Effector CD4-positive, alpha-beta T cell (primary cell): ENCODE data around the gene MPV17L2.

ENCODE experiments used
- DNase-seq: peaks from one replicate; pipeline ENCODE4 v3.0.0-alpha.2; 2020

MPV17L2 gene

DNA sequence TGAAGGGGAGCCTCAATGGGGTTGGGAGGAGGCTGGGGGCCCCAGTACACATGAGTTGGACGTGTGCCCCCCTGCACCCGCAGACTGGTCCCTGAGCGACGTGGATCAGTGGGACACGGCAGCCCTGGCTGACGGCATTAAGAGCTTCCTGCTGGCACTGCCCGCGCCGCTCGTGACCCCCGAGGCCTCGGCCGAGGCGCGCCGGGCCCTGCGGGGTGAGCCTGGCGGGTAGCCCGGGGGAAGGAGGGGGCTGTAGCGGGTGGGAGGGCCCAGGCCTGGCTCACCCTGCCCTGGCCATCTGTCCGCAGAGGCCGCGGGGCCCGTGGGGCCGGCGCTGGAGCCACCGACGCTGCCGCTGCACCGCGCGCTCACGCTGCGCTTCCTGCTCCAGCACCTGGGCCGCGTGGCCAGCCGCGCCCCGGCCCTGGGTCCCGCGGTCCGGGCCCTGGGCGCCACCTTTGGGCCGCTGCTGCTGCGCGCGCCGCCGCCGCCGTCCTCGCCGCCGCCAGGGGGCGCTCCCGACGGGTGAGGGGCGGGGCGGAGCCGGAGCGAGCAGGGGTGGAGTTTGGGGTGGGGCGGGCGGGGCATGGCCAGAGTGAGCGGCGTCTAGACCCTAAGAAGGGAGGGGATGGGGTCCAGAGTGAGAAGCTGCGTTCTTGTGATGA lies 31.9 kb upstream of the MPV17L2 start:
- DNase-seq: peak; percentile 78

- DNase-seq: no peak
These were observed 31.4 kb upstream of the MPV17L2 start for GRCh38 chr19:18161636-18162002.

GRCh38 chr19:18164072-18164471 lies 28.9 kb upstream of the MPV17L2 start:
- no peak for DNase-seq

DNA sequence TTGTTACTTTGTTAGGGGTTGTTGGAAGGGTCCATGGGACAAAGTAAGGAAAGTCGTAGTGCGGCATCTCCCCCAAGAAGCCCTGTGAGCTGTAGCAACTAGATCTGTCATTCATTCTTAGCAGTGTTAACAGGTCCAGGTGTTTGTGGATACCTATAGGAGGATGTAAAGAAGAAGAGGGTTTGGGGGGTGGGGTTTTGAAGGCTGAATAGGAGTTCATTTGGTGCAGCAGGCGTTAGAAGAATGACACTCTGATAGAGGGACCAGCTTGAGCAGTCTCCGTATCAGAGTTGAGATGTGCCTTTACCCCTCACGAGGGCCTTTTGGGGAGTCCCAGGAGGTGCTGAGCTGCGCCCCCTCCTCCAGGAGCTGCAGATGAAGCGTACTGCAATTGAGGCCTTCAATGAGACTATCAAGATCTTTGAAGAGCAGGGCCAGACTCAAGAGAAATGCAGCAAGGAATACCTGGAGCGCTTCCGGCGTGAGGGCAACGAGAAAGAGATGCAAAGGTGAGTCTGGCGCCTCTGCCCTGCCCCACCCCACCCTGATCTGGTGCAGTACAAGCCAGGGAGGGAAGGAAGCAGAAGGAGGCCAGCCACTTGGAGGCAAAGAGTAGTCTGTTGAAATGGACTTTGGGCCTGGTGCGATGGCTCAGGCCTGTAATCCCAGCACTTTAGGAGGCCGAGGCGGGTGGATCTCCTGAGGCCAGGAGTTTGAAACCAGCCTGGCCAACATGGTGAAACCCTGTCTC lies 27.0 kb upstream of the MPV17L2 start:
- DNase-seq: no peak

GRCh38 chr19:18167011-18167410 lies 26.0 kb upstream of the MPV17L2 start:
- no peak for DNase-seq

DNA sequence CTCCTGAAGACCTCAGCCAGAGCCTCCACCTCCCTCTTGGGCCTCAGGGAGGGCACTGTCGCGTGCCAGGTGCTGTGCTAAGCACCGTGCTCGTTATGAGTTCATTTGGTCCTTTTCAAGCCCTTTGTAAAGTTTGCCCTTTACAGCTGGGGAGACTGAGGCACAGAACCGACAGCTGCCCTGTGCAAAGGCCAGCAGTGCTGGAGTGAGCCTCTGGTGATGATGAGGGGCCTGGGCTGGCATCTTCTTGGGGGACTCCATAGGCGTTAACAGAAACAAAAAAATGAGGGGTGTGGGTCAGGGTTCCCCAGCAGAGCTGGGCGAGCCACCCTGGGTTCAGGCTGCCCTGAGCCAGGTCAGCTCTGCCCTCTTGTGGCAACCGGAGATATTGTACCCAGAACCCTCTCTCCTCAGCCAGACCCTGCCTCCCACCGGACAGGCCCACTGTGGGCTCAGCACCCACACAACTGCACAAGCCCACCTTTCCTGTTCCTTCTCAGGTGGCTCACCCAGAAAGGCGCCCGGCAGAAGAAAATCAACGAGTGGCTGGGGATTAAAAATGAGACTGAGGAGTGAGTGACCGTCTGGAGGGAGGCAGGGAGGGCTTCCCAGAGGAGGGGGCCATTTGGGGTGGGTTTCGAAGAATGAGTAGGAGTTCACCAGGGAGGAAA lies 24.9 kb upstream of the MPV17L2 start:
- peak; percentile 47 for DNase-seq

DNA sequence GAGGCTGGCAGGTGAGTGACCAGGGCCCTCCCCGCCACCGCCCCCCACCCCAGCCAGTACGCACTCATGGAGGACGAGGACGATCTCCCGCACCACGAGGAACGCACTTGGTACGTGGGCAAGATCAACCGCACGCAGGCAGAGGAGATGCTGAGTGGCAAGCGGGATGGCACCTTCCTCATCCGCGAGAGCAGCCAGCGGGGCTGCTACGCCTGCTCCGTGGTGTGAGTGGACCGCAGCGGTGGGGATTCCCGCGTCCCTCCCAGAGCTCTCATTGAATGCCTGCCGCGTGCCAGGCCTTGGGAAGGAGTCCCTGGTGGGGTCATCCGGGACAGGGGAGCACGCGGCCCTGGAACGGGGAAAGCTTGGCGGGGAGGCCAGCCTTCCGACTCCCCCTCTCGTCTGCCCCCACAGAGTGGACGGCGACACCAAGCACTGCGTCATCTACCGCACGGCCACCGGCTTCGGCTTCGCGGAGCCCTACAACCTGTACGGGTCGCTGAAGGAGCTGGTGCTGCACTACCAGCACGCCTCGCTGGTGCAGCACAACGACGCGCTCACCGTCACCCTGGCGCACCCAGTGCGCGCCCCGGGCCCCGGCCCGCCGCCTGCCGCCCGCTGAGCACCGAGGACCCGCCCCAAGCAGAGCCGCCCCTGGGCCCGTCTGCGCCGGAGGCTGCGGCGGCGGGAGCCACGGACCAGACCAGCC lies 24.2 kb upstream of the MPV17L2 start:
- DNase-seq: no peak

GRCh38 chr19:18170714-18171255 lies 22.2 kb upstream of the MPV17L2 start:
- DNase-seq: no peak

DNA sequence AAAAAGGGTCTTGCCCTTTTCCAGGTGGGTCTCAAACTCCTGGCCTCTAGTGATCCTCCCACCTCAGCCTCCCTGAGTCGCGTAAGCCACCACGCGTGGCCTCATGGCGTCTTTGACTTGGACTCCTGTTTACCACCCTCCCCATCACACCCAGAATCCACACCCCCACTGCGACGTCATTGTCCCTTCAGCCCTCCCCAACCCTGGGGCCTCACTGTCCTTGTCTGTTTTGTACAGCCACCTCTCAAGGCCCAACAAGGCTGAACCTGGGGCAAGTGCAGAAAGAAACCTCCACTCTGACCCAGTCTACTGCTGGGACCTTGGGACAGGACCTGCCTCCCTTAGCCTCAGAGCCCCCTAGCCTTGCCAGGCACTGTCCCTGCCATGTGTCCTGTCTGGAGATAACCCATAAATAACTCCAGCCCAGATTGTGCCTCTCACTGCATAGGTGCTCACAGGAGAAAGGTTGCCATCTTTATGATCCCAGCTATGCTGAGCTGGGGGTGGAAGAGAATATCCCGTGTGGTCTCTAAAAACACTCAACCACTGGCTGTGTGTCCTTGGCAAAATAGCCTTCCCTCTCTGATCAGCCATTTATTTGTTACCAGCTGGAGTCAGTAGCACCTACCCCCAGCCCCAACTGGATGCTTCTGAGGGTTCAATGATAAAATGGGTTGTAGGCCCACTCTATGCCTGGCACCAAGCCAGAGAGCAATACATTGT lies 21.3 kb upstream of the MPV17L2 start:
- no peak for DNase-seq

DNA sequence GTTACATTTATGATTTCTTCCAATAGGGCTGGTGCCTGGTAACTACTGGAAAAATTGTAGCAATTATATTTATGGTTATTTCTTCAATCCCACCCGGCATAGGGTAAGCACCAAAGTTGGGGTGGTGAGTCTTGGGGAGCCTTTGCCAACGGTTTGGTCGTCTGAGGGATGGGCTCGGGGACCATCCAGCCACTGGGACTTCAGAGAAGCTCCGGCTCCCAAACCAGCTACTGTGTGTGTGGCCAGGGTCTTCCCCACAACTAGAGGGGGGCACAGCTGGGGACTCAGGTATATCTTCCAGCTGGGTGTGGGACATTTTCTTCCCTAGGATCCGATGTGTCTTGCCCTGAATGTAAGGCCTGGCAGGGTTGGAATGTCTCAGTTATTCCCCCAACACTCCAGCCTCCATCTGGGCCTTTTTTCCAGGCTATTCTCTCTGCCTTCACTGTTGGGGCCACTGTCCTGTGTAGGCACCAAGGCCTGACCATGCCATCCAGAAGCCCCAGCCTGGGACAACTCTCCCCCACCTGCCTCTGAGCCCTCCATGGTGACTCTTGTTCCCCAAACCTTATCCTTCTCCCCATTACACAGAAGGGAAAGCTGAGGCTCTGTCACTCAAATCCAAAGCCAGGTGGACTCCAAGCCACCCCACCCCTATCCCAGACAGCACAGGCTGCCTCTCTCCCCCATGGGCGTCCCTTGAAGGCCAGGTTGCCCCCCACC lies 20.5 kb upstream of the MPV17L2 start:
- DNase-seq: no peak

DNA sequence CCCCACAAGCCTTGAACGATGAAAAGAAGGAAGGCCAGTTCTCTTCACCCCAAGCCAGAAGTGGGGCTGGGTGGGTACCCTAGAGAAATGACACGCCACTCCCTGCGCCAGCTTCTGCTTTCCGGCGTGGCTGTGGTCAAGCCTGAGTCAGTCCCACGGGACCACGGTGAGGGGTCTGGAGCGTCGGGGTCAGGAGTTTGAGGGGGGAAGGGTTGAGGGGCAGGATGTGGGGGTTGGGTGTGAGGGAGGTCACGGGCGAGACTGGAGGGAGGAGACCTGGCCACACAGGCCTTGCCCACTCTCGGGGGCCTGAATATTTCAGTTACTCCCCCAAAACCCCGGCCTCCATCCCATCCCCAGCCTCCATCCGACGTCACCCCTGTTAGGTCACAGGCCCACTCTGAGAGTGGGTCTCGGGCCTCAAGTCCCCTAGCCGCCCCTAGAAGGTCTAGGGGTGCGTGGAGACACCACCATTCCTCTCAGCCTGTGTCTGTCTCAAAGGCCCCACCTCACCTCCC lies 19.9 kb upstream of the MPV17L2 start:
- DNase-seq: no peak

DNA sequence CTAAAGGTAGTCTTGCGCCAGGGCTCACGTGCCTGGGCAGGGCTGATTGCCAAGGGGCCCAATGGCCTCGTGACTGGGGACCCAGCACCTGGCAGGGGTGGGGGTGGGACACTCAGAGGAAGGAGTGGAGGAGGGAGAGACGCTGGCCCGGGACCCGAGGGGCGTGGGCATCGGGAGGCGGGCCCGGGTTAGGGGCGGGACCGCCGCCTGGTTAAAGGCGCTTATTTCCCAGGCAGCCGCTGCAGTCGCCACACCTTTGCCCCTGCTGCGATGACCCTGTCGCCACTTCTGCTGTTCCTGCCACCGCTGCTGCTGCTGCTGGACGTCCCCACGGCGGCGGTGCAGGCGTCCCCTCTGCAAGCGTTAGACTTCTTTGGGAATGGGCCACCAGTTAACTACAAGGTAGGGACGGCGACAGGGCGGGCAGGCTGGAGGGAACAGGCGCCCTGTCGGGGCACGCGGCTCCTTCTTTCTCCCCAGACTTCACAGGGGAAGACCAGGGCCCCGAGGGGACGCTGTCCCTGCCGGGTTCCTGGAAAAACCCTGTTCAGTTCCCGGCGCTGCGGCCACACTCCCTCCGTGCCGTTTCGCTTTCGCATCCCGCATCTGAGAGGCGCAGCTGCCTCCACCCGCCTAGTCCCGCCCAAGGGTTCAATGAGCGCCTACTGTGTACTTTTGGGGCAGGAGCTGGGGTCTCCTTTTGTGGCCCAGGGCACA lies 19.3 kb upstream of the MPV17L2 start, which contains the start of gene IFI30:
Gene IFI30 (plus strand): TSS at position 242 of the 717 bp plus-strand sequence. CDS start 29 bp downstream, at position 271.
- peak; percentile 45 for DNase-seq

DNA sequence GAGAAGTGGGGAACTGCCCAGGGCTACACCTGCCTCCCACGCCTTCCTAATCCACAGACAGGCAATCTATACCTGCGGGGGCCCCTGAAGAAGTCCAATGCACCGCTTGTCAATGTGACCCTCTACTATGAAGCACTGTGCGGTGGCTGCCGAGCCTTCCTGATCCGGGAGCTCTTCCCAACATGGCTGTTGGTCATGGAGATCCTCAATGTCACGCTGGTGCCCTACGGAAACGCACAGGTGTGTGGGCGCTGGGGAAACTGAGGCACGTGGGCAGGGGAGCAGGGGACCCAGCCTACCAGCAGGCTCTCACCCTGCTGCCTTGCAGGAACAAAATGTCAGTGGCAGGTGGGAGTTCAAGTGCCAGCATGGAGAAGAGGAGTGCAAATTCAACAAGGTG lies 18.0 kb upstream of the MPV17L2 start:
- no peak for DNase-seq

DNA sequence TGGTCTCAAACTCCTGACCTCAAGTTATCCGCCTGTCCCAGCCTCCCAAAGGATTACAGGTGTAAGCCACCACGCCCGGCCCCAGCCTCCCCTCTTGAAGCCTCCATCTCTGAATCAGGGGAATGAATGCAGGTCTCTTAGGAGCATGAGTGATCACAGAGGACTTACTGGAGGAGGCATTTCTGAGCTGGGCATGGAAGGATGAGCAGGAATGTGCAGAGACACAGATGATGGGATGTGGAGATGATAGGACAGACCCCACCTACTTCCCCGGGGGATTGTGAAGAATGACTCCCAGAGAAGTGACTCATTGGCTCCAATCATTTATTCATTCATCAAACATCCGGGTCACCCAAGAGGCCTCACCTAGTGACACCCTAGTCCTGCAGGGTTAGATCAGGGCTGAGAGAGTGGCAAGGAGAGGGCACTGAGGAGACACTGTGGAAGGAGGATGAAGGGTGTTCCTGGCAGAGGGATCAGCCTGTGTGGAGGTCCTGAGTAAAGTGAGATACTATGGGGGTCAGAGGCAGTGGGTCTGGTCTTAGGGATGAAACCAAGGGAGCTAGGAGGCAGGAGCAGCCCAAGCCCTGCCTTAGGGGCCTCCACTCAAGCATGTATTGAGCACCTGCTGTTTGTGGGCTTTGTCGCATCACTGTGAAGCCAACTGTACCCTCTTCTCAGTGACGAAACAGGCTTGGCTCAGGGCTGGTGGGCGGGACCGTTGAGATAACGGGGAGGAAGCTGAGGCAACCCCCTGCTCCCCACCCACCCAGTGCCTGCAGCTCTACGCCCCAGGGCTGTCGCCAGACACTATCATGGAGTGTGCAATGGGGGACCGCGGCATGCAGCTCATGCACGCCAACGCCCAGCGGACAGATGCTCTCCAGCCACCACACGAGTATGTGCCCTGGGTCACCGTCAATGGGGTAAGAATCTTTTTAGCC lies 16.4 kb upstream of the MPV17L2 start:
- DNase-seq: no peak

DNA sequence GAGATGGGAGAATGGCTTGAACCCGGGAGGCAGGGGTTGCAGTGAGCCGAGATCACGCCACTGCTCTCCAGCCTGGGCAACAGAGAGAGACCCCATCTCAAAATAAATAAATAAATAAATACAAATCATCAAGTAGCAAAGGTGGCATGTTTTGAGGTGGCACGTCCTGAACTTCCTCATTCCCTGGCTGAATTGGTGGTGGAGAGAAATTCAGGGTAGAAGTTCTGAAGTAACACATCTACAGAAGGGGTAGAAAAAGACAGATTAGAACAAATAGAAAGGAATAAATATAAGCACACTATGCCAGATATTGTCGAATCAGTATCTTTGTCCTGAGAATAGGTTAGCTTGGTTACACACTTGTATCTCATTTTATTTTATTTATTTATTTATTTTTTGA lies 13.1 kb upstream of the MPV17L2 start:
- no peak for DNase-seq

GRCh38 chr19:18183529-18183928 lies 9.5 kb upstream of the MPV17L2 start:
- no peak for DNase-seq

GRCh38 chr19:18185538-18185937 lies 7.5 kb upstream of the MPV17L2 start:
- no peak for DNase-seq

GRCh38 chr19:18190278-18190677 lies 2.7 kb upstream of the MPV17L2 start:
- no peak for DNase-seq

DNA sequence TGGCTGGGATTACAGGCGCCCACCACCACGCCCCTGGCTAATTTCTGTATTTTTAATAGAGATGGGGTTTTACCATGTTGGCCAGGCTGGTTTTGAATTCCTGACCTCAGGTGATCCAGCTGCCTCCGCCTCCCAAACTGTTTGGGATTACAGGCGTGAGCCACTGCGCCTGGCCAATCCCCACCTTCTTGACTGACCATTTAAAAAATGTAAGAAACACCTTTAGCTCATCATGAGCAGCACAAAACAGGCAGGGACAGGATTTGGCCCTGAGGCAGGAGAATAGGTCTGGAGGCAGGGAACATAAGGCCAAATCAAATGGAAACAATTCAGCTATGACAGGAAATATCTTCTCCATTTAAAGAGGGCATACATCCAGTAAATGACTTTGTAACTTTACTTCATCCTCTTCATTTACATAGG lies 1.4 kb upstream of the MPV17L2 start:
- no peak for DNase-seq
